HG03175 (cell line): ENCODE results near the gene LDLRAD4.

Experiments used
- ATAC-seq: cut with Tn5 transposase; IDR thresholded peaks from one replicate; pipeline ENCODE4 v1.9.1; 2021; ENCODE audit warnings: mild to moderate bottlenecking, moderate library complexity; ENCODE audit not compliant: unreplicated experiment

Gene LDLRAD4

GRCh38 chr18:13579874-13580273 lies 361.3 kb downstream of the LDLRAD4 start:
- no peak for ATAC-seq

DNA sequence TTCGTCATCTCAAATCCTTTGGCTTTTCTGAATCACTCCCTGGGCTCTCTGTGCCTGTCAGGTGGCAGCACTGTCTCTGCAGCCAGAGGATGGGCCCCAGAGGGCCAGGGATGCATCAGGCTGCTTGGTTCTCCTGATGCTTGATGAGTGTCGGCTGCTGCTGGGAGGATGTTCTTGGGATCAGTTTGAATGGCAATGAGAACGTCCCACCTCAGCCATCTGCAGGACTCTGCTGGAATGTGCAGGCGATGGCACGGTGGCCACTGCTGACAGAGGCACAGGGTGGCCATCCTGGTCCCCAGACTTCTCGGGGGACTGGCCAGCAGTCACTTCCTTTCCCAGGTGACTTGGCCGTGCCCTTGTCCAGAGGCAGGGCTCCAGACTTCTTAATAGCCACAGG lies 361.8 kb downstream of the LDLRAD4 start:
- no peak for ATAC-seq

DNA sequence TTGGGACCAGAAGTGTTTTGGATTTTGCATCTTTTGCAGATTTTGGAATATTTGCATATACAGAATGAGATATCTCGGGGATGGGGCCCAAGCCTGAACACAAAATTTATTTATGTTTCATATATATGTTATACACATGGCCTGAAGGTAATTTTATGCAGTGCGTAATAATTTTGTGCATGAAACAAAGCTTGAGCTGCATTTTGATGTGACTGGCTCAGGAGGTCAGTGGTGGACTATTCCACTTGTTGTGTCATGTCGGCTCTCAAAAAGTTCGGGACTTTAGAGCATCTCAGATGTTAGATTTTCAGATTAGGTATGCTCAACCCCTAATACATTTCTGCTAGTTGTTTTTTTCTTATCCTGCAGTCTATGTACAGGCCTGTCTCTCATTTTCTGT lies 362.4 kb downstream of the LDLRAD4 start:
- no peak for ATAC-seq

DNA sequence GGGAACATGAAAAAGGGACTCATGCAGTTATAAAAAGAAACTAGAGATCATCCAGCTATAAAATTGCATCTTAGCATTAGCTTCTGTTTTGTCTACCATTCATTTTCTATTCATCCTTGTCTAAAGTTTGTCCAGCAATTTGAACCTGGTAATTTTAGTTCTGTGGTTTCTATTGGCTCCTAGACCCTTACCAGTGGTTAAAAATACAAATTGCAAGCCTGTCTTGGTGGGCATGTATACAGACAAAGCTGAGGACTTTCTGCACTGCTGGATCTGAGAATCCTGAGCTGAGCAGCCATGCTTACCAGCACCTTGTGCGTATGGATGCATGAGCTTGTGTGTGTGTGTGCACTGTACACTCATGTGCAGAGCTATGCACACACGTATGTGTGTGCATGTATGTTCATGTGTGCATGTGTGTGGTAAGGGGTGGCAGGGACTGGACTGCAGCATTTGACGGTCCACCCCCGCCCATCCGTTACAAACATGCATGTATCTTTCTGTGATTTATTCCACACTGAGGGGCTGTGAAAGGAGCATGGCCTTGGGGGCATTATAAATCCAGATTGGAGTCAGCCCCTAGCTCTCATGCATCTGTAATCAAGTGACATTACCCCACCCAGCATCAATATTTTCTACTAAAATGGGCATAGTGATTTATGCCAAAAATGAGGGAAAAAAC lies 363.1 kb downstream of the LDLRAD4 start:
- ATAC-seq: no peak

- no peak for ATAC-seq
These were observed 363.7 kb downstream of the LDLRAD4 start for GRCh38 chr18:13582178-13582670.

DNA sequence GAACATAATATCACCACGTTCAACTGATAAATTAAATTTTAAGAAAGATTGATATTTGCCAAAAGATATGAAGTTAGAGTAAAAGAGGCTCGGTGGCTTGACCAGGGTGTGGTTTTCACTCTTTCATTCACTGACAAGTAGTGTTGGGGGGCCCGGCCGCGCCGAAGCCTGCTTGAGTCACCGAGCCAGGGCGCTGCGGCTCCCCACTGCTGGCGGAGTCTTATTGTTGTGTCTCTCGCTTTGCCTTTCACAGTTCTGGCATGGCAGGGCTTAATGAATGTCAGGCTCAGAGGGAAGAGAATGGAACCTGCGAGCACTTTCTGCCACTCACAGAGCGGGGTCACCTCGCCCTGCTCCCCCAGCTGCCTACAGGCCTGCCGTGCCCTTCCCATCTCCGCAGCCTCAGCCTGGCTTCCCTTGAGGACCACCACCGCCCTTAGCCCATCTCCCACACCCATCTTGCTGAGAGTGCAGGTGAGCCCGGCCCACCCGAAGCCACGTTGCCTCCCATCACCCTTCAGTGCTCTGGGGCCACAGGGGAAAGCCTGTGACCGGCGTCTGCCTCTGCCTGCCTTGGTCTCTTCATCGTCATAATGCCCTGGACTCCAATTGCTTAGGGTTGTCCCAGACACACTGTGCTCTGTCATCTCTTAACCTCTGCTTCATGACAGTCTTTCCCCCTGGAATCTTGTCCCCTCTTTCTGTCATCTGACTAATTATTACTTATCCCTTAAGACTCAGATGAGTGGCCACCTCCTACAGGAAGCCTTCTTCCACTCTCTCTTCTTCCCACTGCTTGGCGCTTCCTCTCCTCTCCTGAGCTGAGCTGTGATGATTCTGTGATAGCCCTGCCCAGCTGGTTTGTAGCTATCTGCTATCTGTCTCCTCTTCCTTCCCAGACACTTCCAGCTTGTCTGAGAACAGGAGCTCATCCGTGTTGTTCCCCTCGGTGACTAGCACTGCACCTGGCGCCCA lies 365.3 kb downstream of the LDLRAD4 start:
- ATAC-seq: no peak

DNA sequence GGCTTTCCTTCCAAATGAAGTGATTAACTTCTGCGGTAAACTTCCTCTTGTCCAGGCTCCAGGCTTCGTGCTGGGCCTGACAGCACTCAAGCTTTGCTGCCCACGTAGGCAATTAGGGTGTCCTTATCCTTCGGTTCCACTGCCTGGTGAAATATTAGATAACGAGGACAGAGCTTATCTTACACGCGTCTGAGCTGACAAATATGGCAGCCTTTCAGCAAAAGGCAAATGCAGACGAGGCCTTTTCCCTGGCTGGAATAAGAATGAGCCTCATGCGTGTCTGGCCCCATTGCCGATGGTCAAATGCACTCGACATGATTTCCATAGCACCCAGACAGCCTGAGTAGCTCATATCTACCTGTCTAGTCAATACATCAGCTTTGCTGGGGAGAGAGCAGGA lies 366.3 kb downstream of the LDLRAD4 start:
- ATAC-seq: no peak

DNA sequence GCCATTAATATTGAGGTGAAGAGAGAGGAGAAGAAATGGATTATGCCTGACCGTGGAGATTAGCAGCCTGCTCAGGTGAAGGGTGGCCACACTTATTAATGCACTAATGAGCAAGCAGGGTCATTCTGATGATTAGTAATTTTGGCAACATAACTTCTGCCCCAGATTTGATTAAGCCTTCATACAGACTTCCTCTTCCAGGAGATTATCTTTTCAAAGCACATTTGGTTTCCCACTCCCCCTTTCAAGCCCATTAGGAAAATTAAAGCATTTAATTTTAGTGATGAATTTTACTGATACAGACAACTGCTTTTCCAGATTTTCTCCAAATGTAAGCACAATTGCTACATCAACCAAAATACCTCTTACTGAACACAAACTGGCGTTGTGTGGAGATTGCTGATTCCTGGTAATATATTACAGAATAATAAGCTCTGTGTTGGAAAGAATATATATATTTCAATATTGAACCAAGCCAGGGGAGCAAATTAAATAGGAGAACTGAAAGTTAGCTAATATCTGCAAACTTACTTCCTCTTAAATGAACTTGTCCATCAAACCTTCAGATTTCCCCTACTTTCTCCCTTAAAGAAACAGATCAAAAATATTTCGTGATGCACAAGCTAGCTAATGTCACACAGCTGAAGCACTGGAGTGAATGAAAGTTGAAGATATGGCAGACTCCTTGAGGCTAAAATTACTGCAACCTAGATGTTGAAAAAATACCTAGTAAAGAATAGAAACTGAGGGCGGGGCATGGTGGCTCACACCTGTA lies 367.0 kb downstream of the LDLRAD4 start:
- ATAC-seq: peak; percentile 57

DNA sequence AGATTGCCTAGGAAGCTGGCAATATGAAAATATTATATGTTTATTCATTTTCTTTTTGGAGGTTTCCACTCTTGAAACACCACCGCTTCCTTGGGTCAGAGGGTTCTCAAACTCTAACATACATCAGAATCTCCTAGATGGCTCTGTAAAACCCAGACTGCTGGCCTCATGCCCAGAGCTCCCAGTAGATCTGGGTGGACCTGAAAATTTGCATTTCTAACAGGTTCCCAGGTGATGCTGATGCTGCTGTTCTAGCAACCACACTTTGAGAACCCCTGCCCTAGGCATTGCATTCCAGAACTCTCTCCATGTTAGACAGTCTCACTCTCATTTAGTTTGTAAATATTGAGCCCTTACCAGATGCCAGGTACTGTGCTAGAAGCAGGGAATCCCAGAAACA lies 368.4 kb downstream of the LDLRAD4 start:
- ATAC-seq: no peak

- ATAC-seq: no peak
These were observed 368.9 kb downstream of the LDLRAD4 start for GRCh38 chr18:13587477-13587876.

- no peak for ATAC-seq
These were observed 369.4 kb downstream of the LDLRAD4 start for GRCh38 chr18:13587937-13588336.

- ATAC-seq: no peak
These were observed 370.8 kb downstream of the LDLRAD4 start for GRCh38 chr18:13589316-13589715.

- no peak for ATAC-seq
These were observed 371.4 kb downstream of the LDLRAD4 start for GRCh38 chr18:13589943-13590342.

GRCh38 chr18:13592246-13592645 lies 373.7 kb downstream of the LDLRAD4 start:
- ATAC-seq: no peak

DNA sequence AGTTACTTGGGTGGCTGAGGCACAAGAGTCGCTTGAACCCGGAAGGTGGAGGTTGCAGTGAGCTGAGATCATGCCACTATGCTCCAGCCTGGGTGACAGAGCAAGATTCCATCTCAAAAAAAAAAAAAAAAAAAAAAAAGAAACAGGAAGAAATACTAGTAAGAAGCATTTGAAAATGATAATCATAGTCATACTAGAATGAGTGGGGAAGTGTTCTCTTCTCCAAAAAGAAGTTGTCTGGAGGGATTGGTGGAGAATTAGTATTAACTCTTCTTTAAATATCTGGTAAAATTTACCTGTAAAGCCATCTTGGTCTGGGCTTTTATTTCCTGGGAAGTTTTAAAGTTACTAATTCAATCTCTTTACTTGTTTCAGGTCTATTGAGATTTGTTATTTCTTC lies 376.0 kb downstream of the LDLRAD4 start:
- no peak for ATAC-seq

DNA sequence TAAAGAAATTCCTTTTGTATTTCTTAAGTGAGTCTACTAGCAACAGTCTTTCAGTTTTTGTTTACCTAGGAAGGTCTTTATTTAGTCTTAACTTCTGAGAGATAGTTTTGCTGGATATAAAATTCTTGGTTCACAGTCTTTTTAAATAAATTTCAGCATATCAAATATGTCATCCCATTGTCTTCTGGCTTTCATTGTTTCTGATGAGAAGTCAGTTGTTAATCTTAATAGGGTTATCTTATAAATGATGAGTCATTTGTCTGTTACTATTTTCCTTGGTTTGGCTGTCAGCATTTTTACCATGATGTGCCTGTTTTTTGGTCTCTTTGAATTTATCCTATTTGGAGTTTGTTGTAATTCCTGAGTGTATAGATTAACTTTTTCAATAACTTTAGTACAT lies 378.5 kb downstream of the LDLRAD4 start:
- ATAC-seq: no peak

GRCh38 chr18:13598591-13598990 lies 380.0 kb downstream of the LDLRAD4 start:
- ATAC-seq: no peak

- no peak for ATAC-seq
These were observed 380.5 kb downstream of the LDLRAD4 start for GRCh38 chr18:13599031-13599430.

GRCh38 chr18:13603304-13604019 lies 384.9 kb downstream of the LDLRAD4 start:
- no peak for ATAC-seq

DNA sequence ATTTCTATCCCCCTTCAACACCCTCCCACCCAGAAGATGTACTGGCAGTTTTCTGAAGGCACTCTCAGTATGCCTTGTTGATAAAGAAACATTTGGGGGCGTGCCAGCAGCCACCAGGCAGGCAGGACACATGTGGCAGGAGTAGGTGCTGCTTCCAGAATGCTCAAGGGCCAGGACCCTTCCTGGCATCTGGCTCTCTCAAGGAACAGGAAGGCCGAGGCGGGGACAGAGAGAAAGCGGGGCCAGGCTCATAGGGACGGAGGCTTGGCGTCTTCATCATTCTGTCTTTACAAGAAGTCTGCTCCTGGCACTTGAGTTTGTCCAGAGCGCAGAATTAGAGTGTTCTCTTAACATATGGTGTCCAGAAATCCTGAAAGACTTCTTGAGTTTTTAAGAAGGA lies 386.2 kb downstream of the LDLRAD4 start:
- no peak for ATAC-seq

- ATAC-seq: no peak
These were observed 386.9 kb downstream of the LDLRAD4 start for GRCh38 chr18:13605477-13605876.
